ENCODE measurements around the gene TPM2. TPM values are rescaled to one million over a fixed set of nuclear protein-coding genes. Genes with fewer than 3 reads are reported as not detected.

The TPM2 gene
- total and polyA plus RNA-seq, 9 of the 15 experiments (the other 6 are each of a cell fraction or from before 2014, with no cell fraction given), result 0.28 to 16.1 (median 4.5) TPM

GRCh38 chr9:35732800-35733541, 43.2 kb upstream of the TPM2 start (continued):
- TF ChIP-seq ZNF263 (CRISPR knock-in tag; IDR thresholded peaks at IDR 0.05; ENCODE audit: borderline replicate concordance) (peak; percentile 84), LEF1 (IDR thresholded peaks at IDR 0.05) (no peak), NRF1 (conservative IDR thresholded peaks at IDR 0.05 in 1 of 2, IDR thresholded peaks at IDR 0.05 in 1 of 2) (peak in 1 of 2 experiments; percentile 14; a peak in 2 of 4 replicates), CTBP1 (IDR thresholded peaks at IDR 0.05; ENCODE audit: borderline replicate concordance) (peak; percentile 55; the same call in 1 of the 2 replicates), CREB1 (IDR thresholded peaks at IDR 0.05) (no peak), CREB1 (CRISPR knock-in tag; IDR thresholded peaks at IDR 0.05) (no peak), CCAR2 (IDR thresholded peaks at IDR 0.05; ENCODE audit: low read depth, low read length) (no peak), POLR2AphosphoS2 (IDR thresholded peaks at IDR 0.05; ENCODE audit: low read length) (0 out of 2 replicates have a peak, but pooled peaks have one; percentile 11), KDM5B (IDR thresholded peaks at IDR 0.05; ENCODE audit: insufficient replicate concordance, low read depth, low read length) (peak; percentile 21), RFX1 (IDR thresholded peaks at IDR 0.05) (peak; percentile 73), ZNF785 (CRISPR knock-in tag; IDR thresholded peaks at IDR 0.05) (no peak)
